Liver (tissue), 3 donors: Measurements from ENCODE around the gene HOXD11.

ENCODE experiments used
- EGR1 ChIP-seq, 2 donors: IDR thresholded peaks; 2 replicates each; pipeline ENCODE4 v1.6.1; 2016 to 2018; ENCODE audit warnings: antibody characterized with exemption in 2 of 2, low read depth in 2 of 2
- GABPA ChIP-seq, 2 donors: IDR thresholded peaks in 1 of 2; conservative IDR thresholded peaks in 1 of 2; 2 replicates each; pipeline ENCODE4 v1.6.1; 2016; ENCODE audit warnings: antibody characterized with exemption in 2 of 2, mild to moderate bottlenecking in 1 of 2, moderate library complexity in 1 of 2
- JUND ChIP-seq, 2 donors: IDR thresholded peaks; 2 replicates each; pipeline ENCODE4 v1.6.1; 2016; ENCODE audit warnings: antibody characterized with exemption in 2 of 2
- RAD21 ChIP-seq, 2 donors: IDR thresholded peaks; 2 replicates each; pipeline ENCODE4 v1.6.1; 2016; ENCODE audit warnings: antibody characterized with exemption in 2 of 2, mild to moderate bottlenecking in 2 of 2
- SP1 ChIP-seq: IDR thresholded peaks from 2 replicates; pipeline ENCODE4 v1.6.1; 2018; ENCODE audit warnings: antibody characterized with exemption, mild to moderate bottlenecking
- TAF1 ChIP-seq: conservative IDR thresholded peaks from 2 replicates; pipeline ENCODE4 v1.6.1; 2016; ENCODE audit warnings: antibody characterized with exemption, mild to moderate bottlenecking
- YY1 ChIP-seq: IDR thresholded peaks from 2 replicates; pipeline ENCODE4 v1.6.1; 2016; ENCODE audit warnings: antibody characterized with exemption, mild to moderate bottlenecking
- TF ChIP-seq, protein P1 (sequence below): fragments of 150-350 bp; IDR thresholded peaks from 2 replicates; pipeline ENCODE4 v1.5.1; 2017; ENCODE audit warnings: improper control_type of control experiment, low read depth, low read length; ENCODE audit not compliant: missing input control
- TF ChIP-seq, protein P2 (sequence below): IDR thresholded peaks from 2 replicates; pipeline ENCODE4 v1.6.1; 2016; ENCODE audit warnings: antibody characterized with exemption, mild to moderate bottlenecking
- TF ChIP-seq, protein P3 (sequence below): IDR thresholded peaks from 2 replicates; pipeline ENCODE4 v1.6.1; 2016; ENCODE audit warnings: antibody characterized with exemption
- donor health status: healthy.
- donor health status: healthy.

DNA sequence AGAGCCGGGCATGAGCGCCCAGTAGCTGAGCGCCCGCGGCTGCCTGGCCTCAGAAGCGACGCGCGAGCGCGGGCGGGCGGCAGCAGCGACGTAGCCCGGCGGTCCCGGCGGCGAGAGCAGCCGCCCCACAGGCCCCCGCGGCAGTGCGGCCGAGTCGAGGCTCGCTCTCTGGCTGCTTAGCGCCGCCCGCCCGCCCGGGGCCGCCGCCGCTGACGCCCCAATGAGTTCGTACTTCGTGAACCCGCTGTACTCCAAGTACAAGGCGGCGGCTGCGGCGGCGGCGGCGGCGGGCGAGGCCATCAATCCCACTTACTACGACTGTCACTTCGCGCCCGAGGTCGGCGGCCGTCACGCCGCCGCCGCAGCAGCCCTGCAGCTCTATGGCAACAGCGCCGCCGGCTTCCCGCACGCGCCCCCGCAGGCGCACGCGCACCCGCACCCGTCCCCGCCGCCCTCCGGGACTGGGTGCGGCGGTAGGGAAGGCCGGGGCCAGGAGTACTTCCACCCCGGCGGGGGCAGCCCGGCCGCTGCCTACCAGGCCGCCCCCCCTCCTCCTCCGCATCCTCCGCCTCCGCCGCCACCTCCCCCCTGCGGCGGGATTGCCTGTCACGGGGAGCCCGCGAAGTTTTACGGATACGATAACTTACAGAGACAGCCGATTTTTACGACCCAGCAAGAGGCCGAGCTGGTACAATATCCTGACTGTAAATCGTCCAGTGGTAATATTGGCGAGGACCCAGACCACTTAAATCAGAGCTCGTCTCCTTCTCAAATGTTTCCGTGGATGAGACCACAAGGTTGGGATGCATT is 23.3 kb downstream of the HOXD11 start:
- TF ChIP-seq, protein P1, sequence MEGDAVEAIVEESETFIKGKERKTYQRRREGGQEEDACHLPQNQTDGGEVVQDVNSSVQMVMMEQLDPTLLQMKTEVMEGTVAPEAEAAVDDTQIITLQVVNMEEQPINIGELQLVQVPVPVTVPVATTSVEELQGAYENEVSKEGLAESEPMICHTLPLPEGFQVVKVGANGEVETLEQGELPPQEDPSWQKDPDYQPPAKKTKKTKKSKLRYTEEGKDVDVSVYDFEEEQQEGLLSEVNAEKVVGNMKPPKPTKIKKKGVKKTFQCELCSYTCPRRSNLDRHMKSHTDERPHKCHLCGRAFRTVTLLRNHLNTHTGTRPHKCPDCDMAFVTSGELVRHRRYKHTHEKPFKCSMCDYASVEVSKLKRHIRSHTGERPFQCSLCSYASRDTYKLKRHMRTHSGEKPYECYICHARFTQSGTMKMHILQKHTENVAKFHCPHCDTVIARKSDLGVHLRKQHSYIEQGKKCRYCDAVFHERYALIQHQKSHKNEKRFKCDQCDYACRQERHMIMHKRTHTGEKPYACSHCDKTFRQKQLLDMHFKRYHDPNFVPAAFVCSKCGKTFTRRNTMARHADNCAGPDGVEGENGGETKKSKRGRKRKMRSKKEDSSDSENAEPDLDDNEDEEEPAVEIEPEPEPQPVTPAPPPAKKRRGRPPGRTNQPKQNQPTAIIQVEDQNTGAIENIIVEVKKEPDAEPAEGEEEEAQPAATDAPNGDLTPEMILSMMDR: no peak
- TF ChIP-seq SP1 (no peak), JUND (IDR thresholded peaks at IDR 0.05) (no peak), EGR1 (IDR thresholded peaks at IDR 0.05; ENCODE audit: low read depth in 2 of 2) (no peak), YY1 (no peak), TAF1 (no peak), GABPA (IDR thresholded peaks at IDR 0.05 in 1 of 2, conservative IDR thresholded peaks at IDR 0.05 in 1 of 2) (no peak), RAD21 (IDR thresholded peaks at IDR 0.05) (no peak)
- TF ChIP-seq, protein P2, sequence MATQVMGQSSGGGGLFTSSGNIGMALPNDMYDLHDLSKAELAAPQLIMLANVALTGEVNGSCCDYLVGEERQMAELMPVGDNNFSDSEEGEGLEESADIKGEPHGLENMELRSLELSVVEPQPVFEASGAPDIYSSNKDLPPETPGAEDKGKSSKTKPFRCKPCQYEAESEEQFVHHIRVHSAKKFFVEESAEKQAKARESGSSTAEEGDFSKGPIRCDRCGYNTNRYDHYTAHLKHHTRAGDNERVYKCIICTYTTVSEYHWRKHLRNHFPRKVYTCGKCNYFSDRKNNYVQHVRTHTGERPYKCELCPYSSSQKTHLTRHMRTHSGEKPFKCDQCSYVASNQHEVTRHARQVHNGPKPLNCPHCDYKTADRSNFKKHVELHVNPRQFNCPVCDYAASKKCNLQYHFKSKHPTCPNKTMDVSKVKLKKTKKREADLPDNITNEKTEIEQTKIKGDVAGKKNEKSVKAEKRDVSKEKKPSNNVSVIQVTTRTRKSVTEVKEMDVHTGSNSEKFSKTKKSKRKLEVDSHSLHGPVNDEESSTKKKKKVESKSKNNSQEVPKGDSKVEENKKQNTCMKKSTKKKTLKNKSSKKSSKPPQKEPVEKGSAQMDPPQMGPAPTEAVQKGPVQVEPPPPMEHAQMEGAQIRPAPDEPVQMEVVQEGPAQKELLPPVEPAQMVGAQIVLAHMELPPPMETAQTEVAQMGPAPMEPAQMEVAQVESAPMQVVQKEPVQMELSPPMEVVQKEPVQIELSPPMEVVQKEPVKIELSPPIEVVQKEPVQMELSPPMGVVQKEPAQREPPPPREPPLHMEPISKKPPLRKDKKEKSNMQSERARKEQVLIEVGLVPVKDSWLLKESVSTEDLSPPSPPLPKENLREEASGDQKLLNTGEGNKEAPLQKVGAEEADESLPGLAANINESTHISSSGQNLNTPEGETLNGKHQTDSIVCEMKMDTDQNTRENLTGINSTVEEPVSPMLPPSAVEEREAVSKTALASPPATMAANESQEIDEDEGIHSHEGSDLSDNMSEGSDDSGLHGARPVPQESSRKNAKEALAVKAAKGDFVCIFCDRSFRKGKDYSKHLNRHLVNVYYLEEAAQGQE: no peak
- TF ChIP-seq, protein P3, sequence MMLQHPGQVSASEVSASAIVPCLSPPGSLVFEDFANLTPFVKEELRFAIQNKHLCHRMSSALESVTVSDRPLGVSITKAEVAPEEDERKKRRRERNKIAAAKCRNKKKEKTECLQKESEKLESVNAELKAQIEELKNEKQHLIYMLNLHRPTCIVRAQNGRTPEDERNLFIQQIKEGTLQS: no peak
